NCI-H146 treated with DMSO at 0.1 percent for 48 hours (cell line): ENCODE measurements around the gene SLC30A4.
"Not testable (repeated sequence)": the region's sequence is repeated elsewhere in the genome, so short reads cannot be mapped to it uniquely, and the experiment has no call there.

Experiments
- DNase-seq: peaks from one replicate; lab custom pipeline; 2025; ENCODE audit not compliant: unreplicated experiment; lab: John Stamatoyannopoulos, UW

SLC30A4 gene, protein sequence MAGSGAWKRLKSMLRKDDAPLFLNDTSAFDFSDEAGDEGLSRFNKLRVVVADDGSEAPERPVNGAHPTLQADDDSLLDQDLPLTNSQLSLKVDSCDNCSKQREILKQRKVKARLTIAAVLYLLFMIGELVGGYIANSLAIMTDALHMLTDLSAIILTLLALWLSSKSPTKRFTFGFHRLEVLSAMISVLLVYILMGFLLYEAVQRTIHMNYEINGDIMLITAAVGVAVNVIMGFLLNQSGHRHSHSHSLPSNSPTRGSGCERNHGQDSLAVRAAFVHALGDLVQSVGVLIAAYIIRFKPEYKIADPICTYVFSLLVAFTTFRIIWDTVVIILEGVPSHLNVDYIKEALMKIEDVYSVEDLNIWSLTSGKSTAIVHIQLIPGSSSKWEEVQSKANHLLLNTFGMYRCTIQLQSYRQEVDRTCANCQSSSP

DNA sequence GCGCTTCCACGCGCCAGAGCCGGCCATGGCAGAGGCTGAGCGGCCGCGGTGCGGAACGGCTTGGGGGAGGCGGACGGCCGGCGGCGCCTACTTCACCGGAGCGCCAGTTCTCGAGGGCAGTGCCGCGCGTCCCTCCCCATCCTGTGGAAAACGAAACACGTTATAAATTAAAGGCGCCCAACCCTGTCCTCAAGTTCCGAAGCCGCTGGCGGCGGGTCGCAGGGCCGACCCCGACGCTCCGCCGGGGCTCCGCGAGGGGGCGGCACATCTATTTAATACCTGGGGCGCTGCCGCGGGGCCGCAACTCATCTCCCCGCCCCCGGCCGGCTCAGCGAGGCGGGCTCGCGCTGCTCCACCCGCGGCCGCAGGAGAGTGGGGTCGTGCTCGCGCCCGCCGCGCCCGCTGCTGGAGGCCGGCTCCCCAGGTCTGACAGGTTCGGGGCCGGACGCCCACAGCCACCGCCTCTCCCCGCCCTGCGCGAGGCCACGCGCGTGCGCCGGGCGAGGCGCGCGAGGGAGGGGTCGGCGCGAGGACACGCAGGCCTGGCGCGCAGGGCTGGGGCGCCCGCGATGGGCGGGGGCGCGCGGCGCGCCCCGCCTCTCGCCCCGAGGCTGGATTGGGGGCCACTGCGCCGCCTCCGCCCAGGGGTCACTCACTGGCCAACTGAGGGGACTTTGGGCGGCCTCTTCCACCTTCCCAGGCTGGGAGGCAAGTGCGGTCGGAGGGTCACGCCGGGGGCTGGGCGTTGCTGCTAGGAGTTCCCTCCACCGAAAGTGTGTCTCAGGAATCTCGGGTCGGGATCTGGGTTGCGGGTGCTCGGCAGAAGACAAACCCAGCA lies at the start of gene SLC30A4:
Gene SLC30A4, minus strand, starts transcription at position 428 of the 838 bp plus-strand sequence. Its CDS starts 401 bp downstream, at position 27.
- DNase-seq = peak; percentile 24

DNA sequence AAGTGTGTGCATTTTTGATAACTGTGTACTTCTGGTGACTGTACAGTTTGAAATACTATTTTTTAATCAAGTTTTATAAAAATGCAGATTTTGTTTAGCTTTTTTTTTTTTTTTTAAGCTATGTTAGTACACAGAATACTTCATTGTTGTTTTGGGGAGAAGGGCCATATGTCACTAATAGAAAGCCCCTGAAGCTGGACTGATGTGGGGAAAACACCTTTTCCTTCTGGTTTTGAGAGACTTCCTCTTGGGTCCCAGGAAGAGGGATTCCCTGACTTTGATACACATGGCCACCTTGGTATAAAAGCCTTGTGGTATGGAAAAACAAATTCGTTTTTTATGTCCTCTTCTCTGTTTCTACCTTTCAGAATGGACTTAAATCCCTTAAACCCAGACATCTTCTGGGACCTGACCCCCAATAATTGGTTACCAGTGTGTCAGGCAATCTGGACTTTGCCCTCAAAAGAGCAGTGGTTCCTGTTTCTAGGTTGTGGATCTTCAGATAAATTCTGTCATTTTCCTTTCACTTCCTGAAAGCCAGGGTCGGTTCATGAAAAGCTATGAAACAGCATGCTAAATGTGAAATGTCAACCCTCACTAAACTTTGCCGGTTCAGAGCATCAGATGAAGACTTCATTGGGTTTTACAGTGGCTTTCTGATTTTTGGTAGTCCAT lies 33.5 kb upstream of the SLC30A4 start:
- no peak for DNase-seq

DNA sequence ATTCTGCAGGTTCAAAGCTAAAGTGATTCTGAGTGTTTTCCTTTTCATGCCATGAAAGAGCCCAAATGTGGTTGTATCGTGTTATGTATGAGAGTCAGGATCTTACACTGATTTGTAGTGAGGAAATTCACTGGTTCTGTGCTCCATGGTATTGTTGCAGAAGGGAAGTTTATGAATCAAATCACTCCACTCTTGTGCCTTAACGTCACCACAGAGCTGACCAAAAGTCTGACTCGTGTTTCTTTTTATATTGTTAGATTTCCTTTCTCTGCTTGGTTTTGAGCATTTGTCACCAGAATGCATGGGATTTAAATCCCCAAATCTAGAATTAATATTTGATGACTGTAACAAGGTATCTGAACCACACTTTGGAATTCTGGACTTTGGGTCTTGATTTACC lies 29.1 kb upstream of the SLC30A4 start:
- no peak for DNase-seq

DNA sequence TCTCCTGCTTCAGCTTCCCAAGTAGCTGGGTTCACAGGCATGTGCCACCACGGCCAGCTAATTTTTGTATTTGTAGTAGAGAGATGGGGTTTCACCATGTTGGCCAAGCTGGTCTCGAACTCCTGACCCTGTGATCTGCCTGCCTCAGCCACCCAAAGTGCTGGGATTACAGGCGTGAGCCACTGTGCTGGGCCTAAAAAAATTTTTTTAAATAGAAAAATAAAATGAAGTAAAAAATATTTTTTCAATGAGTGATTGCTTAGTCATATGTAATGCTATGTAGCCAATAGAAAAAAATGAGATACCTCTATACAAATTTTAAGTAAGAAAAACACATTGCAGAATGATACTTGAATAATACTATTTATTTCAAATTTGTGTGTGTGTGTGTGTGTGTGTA lies 27.9 kb upstream of the SLC30A4 start:
- no peak for DNase-seq

DNA sequence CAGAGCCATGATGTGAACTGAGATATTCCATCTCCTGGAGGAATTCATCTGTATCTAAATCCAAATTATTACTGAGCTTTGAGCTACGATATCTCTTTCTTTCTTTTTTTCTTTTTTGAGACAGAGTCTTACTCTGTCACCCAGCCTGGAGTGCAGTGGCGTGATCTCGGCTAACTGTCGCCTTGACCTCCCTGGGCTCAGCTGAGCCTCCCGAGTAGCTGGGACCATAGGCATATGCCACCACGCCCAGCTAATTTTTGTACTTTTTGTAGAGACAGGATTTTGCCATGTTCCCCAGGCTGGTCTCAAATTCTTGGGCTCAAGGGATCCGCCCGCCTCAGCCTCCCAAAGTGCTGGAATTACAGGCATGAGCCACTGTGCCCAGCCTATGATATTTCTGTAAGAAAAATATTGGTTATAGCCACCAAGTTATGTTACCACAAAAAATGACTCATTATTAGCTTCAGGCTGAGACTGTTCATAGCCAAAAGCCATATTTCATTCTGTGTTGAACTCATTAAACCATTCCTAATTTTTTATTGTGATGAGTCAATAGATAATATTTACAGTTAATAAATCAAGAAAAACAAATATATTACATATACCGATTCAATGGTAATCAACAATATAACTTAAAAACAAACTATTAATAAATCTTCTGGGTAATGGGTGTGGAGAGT lies 27.1 kb upstream of the SLC30A4 start:
- no peak for DNase-seq

DNA sequence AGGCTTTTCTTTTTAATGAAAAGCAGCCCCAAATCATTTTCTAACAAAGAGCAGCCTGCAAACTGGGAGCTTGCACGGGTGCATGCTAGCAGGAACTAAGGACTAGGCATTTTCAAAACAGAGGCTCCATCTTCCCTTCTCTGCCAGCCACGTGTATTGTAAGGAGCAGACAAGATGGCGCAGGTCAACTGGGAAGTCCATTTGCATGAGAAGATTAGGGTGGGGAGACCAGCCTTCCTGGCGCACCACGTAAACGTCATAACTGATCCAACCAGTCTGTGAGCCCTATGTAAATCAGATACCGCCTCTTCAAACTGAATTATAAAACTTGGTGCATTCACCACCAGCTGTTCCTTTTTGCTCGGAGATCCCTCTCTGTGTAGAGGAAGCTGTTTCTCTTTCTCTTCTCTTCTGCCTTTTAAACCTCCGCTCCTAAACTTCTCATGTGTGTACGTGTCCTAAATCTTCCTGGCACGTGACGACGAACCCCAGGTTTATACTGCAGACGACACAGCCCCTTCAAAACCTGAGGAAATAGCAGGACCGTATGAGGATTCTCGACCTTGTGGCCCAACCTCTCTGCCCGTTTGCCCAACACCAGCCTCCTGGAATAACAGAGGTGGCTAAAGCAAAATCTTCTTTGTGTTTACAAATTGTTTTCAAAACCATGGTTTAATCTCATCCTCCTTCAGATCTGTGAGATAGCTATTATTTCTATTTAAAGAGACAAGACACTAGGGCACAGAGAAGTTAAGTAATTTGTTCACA lies 26.4 kb upstream of the SLC30A4 start:
- DNase-seq = peak; percentile 88

DNA sequence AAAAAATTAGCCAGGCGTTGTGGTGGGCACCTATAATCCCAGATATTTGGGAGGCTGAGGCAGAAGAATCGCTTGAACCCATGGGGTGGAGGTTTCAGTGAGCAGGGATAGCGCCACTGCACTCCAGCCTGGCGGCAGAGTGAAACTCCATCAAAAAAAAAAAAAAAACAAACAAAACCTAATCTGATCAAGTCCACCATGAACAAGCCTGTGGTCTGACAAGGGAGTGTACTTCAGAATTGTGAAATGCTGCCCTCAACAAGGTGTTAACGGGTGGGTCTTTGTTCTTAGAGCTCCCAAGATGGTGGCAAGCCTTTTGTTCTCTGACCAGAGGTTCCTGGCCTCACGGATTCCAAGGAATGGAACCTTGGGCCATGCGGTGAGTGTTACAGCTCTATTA lies 24.2 kb upstream of the SLC30A4 start:
- DNase-seq = no peak

DNA sequence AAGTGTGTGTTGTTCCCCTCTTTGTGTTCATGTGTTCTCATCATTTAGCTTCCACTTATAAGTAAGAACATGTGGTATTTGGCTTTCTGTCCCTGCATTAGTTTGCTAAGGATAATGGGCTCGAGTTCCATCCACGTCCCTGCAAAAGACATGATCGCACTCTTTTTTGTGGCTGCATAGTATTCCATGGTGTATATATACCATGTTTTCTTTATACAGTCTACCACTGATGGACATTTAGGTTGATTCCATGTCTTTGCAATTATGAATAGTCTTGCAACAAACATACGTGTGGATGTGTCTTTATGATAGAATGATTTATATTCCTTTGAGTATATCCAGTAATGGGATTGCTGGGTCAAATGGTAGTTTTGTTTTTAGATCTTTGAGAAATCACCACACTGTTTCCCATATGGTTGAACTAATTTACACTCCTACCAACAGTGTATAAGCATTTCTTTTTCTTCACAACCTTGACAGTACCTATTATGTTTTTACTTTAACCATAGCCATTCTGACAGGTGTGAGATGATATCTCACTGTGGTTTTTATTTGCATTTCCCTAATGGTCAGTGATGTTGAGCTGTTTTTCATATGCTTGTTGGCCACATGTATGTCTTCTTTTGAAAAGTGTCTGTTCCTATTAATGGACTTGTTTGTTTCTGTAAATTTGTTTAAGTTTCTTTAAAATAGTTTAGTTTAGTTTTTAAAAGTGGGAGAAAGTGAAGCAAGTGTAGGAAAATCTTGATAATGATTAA lies 21.9 kb upstream of the SLC30A4 start:
- DNase-seq = no peak

DNA sequence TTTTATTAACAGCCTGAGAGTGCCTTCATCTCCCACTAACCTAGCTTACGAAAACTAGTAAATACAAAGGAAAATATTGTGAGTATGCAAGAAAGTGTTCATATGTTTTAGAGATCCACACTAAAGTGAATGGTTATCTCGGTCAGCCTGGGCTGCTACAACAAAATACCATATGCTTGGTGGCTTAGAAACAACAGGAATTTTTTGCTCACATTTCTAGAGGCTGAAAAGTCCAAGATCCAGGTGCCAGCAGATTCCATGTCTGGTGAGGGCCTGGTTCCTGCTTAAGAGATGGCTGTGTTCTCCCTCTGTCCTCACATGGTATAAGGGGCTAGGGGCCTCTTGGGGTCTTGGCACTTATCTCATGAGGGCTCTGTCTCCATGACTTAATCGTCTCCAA lies 20.5 kb upstream of the SLC30A4 start:
- DNase-seq = no peak

DNA sequence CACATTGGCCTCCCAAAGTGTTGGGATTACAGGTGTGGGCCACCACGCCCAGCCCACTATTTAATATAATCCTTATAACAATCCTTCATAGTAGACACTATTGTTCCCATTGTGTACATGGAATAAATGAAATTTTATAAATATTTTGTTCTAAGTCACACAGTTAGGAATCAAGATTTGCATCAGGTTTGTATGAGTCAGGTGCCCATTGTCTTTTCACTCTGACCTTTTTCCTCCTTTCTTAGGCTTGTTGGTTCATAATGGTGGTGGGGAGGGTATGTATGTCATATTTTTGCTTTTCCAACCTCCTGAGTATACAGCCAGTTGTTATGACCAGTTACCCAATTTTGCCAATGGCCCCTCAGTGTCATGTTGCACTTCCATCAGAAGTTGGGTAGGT lies 18.0 kb upstream of the SLC30A4 start:
- DNase-seq = no peak

DNA sequence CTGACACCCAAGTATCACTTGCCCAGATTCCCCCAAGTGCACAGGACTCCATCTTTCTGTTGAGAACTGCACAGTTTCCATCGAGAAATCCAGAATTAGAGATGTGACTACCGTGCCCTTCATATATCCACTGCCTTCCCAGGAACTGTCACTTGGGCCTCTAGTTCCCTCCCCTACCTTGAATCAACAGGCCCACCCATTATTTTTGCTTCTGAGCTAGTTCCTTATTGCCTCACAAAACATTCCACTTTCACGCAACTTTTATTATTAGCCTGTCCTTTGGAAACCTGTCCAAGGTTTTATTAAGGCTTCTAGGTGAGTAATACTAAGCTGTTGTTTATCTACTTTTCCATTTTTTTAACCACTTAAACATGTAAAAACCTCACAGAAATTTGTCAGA lies 17.1 kb upstream of the SLC30A4 start:
- no peak for DNase-seq

DNA sequence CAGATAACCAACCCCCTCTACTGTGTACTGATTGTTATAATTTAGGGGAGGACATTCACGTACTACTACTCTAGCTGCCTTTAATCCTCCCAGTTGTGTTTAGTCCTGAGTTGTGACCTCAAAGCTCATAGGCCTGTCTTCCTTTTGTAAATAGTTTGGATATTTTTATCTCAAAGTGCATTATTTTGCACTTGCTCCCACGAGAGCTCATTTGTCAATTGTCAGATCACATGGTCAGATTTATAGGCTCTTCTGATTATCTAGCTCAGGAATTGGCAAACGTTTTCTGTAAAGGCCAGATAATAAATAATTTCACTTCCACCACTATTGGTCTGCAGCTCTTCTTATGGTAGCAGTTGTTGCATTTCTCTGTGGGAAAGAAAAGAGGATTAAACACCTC lies 14.4 kb upstream of the SLC30A4 start:
- DNase-seq = no peak

DNA sequence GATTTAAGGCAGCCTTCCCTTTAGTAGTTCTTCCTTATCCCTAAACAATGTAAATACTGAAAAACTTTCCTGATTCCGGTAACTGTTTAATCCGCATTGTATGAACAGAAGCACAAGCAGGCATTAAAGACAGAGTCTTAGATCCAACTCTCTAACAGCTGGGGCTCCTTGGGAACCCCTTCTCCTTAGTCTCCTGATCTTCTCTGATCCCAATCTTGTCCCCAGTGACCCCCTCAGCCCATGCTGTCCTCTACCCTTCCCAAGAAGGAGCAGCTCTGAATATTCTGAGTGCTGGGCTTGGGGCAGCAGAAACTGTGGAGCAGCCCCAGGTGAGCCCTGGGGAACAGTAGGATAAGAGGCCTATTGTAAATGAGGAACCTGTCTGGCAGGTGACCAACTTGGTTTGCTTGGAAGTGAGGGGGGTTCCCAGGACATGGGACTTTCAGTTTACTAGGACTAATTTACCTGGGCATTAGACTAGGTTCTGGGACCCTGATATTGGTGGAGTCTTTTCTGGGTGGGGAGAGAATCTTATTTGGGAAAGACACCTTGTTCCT lies 13.0 kb upstream of the SLC30A4 start:
- DNase-seq = no peak

DNA sequence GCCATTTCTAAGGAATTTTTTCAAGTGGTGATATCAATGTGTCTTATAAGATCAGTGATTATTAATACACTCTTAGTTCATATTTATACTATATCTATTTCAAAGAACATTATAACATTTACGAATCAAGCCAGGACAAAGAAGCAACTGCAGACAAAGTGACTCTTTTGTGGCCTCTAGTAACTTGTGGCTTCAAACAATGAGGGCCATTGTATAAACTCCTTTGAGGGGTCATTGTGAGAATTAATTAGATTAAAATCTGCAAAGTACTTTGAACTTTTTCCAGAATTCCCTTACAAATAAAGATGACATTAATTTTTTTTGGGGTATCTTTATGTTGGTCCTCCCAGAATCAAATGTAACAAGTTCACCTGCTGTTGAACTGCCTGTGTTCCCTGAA lies 12.3 kb upstream of the SLC30A4 start:
- no peak for DNase-seq

DNA sequence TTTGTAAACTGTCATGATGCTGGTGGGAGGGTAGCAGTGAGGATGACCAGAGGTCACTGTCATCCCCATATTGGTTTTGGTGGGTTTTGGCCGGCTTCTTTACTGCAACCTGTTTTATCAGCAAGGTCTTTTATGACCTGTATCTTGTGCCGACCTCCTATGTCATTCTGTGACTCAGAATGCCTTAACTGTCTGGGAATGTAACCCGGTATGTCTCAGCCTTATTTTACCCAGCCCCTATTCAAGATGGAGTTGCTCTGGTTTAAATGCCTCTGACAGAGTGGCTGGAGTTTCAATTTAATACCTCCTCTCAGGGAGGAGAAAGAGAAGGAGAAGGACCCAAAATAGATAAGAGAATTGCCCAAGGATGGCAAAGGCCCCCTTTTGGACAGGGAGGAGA lies 10.3 kb upstream of the SLC30A4 start:
- not testable (repeated sequence) for DNase-seq

DNA sequence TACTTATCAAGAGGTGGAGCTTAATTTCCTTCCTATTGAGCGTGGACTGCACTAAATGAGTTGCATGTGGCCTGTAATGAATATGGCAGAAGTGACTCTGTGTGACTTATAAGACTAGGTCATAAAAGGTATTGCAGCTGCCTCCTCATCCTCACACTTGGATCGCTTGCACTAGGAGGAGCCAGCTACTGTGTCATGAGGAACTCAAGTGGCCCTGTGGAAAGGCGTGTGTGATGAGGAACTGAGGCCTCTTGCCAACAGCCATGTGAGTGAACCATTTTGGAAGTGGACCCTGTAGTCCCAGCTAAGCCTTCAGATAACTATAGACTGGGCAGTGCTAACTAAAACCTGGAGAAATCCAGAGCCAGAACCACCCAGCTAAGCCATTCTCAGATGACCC lies 7.1 kb upstream of the SLC30A4 start:
- DNase-seq = no peak

DNA sequence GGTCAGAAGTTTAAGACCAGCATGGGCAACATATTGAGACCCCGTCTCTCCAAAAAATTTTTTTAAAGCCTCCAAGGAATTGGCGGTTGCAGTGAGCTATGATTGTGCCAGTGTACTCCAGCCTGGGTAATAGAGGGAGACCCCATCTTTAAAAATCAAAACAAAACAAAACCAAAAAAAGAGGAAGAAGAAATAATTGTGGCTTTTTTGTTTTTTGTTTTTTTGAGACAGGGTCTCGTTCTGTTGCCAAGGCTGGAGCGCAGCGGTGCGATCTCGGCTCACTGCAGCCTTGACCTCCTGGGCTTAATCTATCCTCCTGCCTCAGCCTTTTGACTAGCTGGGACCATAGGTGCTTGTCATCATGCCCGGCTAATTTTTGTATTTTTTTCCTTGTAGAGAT lies 4.5 kb upstream of the SLC30A4 start:
- no peak for DNase-seq

DNA sequence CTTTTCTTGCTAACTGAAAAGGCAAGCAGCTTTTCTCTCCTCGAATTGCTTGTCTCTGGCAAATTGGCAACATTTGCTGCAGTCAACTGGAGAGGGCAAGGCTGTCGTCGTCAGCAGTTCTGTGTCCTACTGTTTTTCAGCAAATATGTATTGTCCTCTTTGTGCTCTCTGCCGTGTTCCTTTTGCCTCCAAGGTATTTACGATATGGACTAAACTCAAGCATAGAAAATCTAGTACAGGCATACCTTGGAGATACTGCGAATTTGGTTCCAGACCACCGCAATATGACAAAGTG lies 558 bp upstream of the SLC30A4 start:
- no peak for DNase-seq

DNA sequence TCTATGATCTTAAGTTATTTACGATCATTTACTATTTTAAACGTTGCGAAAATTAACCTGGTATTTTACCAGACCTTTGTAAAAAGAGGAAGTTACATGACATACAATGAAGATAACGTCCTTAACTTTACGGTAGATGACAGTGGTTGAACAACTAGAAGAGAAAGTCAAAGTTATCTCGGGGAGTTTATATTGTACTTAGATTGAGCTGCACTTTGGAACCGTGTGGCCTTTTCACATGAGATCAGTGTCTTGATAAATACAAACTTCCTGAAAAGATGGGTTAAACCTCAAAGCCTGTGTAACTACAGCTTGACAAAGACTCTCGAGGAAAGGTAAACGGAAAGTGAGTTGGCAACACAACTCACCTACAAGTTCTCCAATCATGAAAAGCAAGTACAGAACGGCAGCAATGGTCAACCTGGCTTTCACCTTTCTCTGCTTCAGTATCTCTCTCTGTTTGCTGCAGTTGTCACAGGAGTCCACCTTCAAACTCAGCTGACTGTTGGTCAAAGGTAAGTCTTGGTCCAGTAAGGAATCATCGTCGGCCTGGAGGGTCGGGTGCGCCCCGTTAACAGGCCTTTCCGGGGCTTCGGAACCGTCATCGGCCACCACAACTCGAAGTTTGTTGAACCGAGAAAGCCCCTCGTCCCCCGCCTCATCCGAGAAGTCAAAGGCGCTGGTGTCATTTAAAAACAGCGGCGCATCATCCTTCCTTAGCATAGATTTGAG lies 793 bp downstream of the SLC30A4 start:
- peak; percentile 1 for DNase-seq
